HepG2 (cell line): ENCODE measurements around the gene KDM4F. TPM values are rescaled to one million over a fixed set of nuclear protein-coding genes. Genes with fewer than 3 reads are reported as not detected.
A peak's percentile ranks its signal among the peaks of the same experiment; 100 is the strongest.

Experiments used
- CBFB ChIP-seq: sonication (generic); formaldehyde crosslinking; IDR thresholded peaks from 2 replicates; pipeline ENCODE4 v1.4.0; 2020; ENCODE audit warnings: missing genetic modification reagents
- HCFC1 ChIP-seq: fragments of 150-350 bp; IDR thresholded peaks from 2 replicates; pipeline ENCODE4 v1.6.1; 2014; ENCODE audit warnings: low read depth, low read length
- MLX ChIP-seq: IDR thresholded peaks from 2 replicates; pipeline ENCODE4 v1.6.1; 2016
- NCOA5 ChIP-seq: sonication (generic); formaldehyde crosslinking; IDR thresholded peaks from 2 replicates; pipeline ENCODE4 v1.4.0; 2020; ENCODE audit warnings: missing genetic modification reagents
- NFATC3 ChIP-seq: sonication (generic); formaldehyde crosslinking; IDR thresholded peaks from 2 replicates; pipeline ENCODE4 v1.5.1; 2020; ENCODE audit warnings: mild to moderate bottlenecking, missing genetic modification reagents
- TFDP2 ChIP-seq: sonication (generic); formaldehyde crosslinking; IDR thresholded peaks from 2 replicates; pipeline ENCODE4 v1.4.0; 2020; ENCODE audit warnings: missing genetic modification reagents
- WIZ ChIP-seq: sonication (generic); formaldehyde crosslinking; IDR thresholded peaks from 2 replicates; pipeline ENCODE4 v1.5.1; 2020; ENCODE audit warnings: mild to moderate bottlenecking, missing genetic modification reagents
- XRCC5 ChIP-seq: fragments of 200-400 bp; formaldehyde crosslinking; optimal IDR thresholded peaks from 2 replicates; pipeline ENCODE3; 2017; ENCODE audit warnings: mild to moderate bottlenecking, low read length
- ZMAT3 ChIP-seq: sonication (generic); formaldehyde crosslinking; conservative IDR thresholded peaks from 2 replicates; pipeline ENCODE4 v1.7.0; 2021; ENCODE audit warnings: missing genetic modification reagents
- ZNF225 ChIP-seq: sonication (generic); formaldehyde crosslinking; IDR thresholded peaks from 2 replicates; pipeline ENCODE4 v1.4.0; 2020; ENCODE audit warnings: mild to moderate bottlenecking, missing genetic modification reagents
- ZNF33B ChIP-seq: sonication (generic); formaldehyde crosslinking; IDR thresholded peaks from 2 replicates; pipeline ENCODE4 v1.5.1; 2020; ENCODE audit warnings: mild to moderate bottlenecking, missing genetic modification reagents
- ZNF34 ChIP-seq: sonication (generic); formaldehyde crosslinking; IDR thresholded peaks from 2 replicates; pipeline ENCODE4 v1.4.0; 2020; ENCODE audit warnings: mild to moderate bottlenecking, missing genetic modification reagents, borderline replicate concordance
- ZNF546 ChIP-seq: sonication (generic); formaldehyde crosslinking; conservative IDR thresholded peaks from 2 replicates; pipeline ENCODE4 v1.8.1; 2023; ENCODE audit warnings: mild to moderate bottlenecking, missing genetic modification reagents
- ZNF567 ChIP-seq: sonication (generic); formaldehyde crosslinking; IDR thresholded peaks from 2 replicates; pipeline ENCODE4 v1.8.1; 2023; ENCODE audit warnings: mild to moderate bottlenecking, missing genetic modification reagents, borderline replicate concordance
- ZNF839 ChIP-seq: sonication (generic); formaldehyde crosslinking; IDR thresholded peaks from 2 replicates; pipeline ENCODE4 v1.4.0; 2020; ENCODE audit warnings: missing genetic modification reagents, mild to moderate bottlenecking, borderline replicate concordance
- ZNF850 ChIP-seq: sonication (generic); formaldehyde crosslinking; conservative IDR thresholded peaks from 2 replicates; pipeline ENCODE4 v1.9.0; 2021; ENCODE audit warnings: mild to moderate bottlenecking, missing genetic modification reagents
- ZSCAN25 ChIP-seq: sonication (generic); formaldehyde crosslinking; IDR thresholded peaks from 2 replicates; pipeline ENCODE4 v1.8.0; 2022; ENCODE audit warnings: mild to moderate bottlenecking, missing genetic modification reagents
- polyA plus RNA-seq, 8 experiments: library from polyadenylated mRNA; depleted of rRNA in 3 of 8; stranded (reverse) in 7 of 8; unstranded in 1 of 8; fragments of >200 nt; fragmentation: Illumina TruSeq in 4 of 8; extraction: Trizol in 4 of 8; gene quantifications; 2 replicates each; pipeline versions ENCODE4 v1.2.1 to v1.2.3, GENCODE V29; 2011 to 2016; ENCODE audit warnings: low read depth in 4 of 8, missing spikeins in 1 of 8, mixed read lengths in 1 of 8; ENCODE audit not compliant: insufficient read depth in 1 of 8
- total RNA-seq, 5 experiments: library from RNA; depleted of rRNA; stranded (reverse); fragments of >200 nt; fragmentation: Illumina TruSeq; extraction: Trizol; gene quantifications; 2 replicates each; pipeline ENCODE4 v1.2.3, GENCODE V29; 2016; ENCODE audit warnings: low read depth in 1 of 5
- TF ChIP-seq, protein P1 (sequence below): sonication (generic); formaldehyde crosslinking; IDR thresholded peaks from 2 replicates; pipeline ENCODE4 v1.4.0; 2020; ENCODE audit warnings: missing genetic modification reagents, mild to moderate bottlenecking, borderline replicate concordance
- TF ChIP-seq, protein P2 (sequence below): sonication (generic); formaldehyde crosslinking; IDR thresholded peaks from 2 replicates; pipeline ENCODE4 v1.4.0; 2020; ENCODE audit warnings: low read depth, missing genetic modification reagents

The KDM4F gene
- total and polyA plus RNA-seq, 2 of the 13 experiments (the other 11 are each of a cell fraction or from before 2014, with no cell fraction given), result not detected

DNA sequence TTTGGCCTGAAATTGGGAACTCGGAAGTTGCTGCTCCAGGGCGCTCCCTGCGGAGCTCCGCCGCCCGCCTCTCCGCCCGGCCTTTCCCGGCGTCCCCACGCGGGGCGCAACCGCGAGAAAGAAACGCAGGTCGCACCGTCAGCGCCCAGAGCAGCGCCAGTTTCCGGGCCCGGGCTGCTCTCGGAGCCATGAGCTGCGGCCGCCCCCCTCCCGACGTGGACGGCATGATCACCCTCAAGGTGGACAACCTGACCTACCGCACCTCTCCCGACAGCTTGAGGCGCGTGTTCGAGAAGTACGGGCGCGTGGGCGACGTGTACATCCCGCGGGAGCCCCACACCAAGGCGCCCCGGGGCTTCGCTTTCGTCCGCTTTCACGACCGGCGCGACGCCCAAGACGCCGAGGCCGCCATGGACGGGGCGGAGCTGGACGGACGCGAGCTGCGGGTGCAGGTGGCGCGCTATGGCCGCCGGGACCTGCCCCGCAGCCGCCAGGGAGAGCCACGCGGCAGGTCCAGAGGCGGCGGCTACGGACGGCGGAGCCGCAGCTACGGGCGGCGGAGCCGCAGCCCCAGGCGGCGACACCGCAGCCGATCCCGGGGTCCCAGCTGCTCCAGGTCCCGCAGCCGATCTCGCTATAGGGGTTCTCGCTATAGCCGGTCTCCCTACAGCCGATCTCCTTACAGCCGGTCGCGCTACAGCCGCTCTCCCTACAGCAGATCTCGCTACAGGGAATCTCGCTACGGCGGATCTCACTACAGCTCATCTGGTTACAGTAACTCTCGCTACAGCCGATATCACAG lies 18.0 kb downstream of the KDM4F start (continued):
- TF ChIP-seq, protein P1, sequence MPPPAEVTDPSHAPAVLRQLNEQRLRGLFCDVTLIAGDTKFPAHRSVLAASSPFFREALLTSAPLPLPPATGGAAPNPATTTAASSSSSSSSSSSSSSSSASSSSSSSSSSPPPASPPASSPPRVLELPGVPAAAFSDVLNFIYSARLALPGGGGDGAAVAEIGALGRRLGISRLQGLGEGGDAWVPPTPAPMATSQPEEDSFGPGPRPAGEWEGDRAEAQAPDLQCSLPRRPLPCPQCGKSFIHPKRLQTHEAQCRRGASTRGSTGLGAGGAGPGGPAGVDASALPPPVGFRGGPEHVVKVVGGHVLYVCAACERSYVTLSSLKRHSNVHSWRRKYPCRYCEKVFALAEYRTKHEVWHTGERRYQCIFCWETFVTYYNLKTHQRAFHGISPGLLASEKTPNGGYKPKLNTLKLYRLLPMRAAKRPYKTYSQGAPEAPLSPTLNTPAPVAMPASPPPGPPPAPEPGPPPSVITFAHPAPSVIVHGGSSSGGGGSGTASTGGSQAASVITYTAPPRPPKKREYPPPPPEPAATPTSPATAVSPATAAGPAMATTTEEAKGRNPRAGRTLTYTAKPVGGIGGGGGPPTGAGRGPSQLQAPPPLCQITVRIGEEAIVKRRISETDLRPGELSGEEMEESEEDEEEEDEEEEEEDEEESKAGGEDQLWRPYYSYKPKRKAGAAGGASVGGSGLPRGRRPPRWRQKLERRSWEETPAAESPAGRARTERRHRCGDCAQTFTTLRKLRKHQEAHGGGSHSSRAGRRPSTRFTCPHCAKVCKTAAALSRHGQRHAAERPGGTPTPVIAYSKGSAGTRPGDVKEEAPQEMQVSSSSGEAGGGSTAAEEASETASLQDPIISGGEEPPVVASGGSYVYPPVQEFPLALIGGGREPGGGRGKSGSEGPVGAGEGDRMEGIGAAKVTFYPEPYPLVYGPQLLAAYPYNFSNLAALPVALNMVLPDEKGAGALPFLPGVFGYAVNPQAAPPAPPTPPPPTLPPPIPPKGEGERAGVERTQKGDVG (CRISPR knock-in tag), result no peak
- TF ChIP-seq ZNF225 (CRISPR knock-in tag) (peak; percentile 92), CBFB (peak; percentile 5; the same call in 1 of the 2 replicates), ZMAT3 (CRISPR knock-in tag) (peak; percentile 43; the same call in 1 of the 2 replicates), ZNF850 (no peak), ZNF546 (CRISPR knock-in tag) (peak; percentile 69; the same call in 1 of the 2 replicates), MLX (CRISPR knock-in tag) (no peak), WIZ (CRISPR knock-in tag) (0 out of 2 replicates have a peak, but pooled peaks have one; percentile 55), ZNF33B (0 out of 2 replicates have a peak, but pooled peaks have one; percentile 59), HCFC1 (no peak; the same call in 1 of the 2 replicates), XRCC5 (no peak), ZNF567 (CRISPR knock-in tag) (no peak), ZSCAN25 (CRISPR knock-in tag) (no peak), TFDP2 (peak; percentile 55; the same call in 1 of the 2 replicates), NCOA5 (CRISPR knock-in tag) (no peak), NFATC3 (no peak), ZNF34 (peak; percentile 90; the same call in 1 of the 2 replicates), ZNF839 (CRISPR knock-in tag) (0 out of 2 replicates have a peak, but pooled peaks have one; percentile 32)
- TF ChIP-seq, protein P2, sequence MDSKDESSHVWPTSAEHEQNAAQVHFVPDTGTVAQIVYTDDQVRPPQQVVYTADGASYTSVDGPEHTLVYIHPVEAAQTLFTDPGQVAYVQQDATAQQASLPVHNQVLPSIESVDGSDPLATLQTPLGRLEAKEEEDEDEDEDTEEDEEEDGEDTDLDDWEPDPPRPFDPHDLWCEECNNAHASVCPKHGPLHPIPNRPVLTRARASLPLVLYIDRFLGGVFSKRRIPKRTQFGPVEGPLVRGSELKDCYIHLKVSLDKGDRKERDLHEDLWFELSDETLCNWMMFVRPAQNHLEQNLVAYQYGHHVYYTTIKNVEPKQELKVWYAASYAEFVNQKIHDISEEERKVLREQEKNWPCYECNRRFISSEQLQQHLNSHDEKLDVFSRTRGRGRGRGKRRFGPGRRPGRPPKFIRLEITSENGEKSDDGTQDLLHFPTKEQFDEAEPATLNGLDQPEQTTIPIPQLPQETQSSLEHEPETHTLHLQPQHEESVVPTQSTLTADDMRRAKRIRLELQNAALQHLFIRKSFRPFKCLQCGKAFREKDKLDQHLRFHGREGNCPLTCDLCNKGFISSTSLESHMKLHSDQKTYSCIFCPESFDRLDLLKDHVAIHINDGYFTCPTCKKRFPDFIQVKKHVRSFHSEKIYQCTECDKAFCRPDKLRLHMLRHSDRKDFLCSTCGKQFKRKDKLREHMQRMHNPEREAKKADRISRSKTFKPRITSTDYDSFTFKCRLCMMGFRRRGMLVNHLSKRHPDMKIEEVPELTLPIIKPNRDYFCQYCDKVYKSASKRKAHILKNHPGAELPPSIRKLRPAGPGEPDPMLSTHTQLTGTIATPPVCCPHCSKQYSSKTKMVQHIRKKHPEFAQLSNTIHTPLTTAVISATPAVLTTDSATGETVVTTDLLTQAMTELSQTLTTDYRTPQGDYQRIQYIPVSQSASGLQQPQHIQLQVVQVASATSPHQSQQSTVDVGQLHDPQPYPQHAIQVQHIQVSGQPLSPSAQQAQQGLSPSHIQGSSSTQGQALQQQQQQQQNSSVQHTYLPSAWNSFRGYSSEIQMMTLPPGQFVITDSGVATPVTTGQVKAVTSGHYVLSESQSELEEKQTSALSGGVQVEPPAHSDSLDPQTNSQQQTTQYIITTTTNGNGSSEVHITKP (CRISPR knock-in tag), result no peak
